IMR-90 (cell line): ENCODE measurements around the gene PCP2. TPM values are rescaled to one million over a fixed set of nuclear protein-coding genes. Genes with fewer than 3 reads are reported as not detected.

Experiments used
- ATAC-seq: fragments of 200-7000 bp; cut with Tn5 transposase; 2 replicates; pipeline ENCODE4 v1.9.1; 2020; ENCODE audit warnings: low read depth, mild to moderate bottlenecking, moderate library complexity
- BruUV-seq: library from RNA; stranded (reverse); fragments of 400-500 nt; replicated peaks from 2 replicates; lab custom pipeline; 2021; lab: Mats Ljungman, UMichigan
- CTCF ChIA-PET: fragments of 300-600 bp; formaldehyde crosslinking; extraction: SDS; loops from one replicate; lab custom pipeline; 2021; ENCODE audit warnings: antibody characterized with exemption; lab: Yijun Ruan, JAX
- POLR2A ChIA-PET: fragments of 300-600 bp; sonication (Branson Sonifier 250); formaldehyde crosslinking; loops from one replicate; lab custom pipeline; 2022; ENCODE audit warnings: antibody characterized with exemption; ENCODE audit not compliant: unreplicated experiment; lab: Charles Lee
- DNase-seq: peaks from one replicate; pipeline ENCODE4 v3.0.0; 2013
- H2AFZ ChIP-seq: replicated peaks from 2 replicates; pipeline ENCODE3; 2013; ENCODE audit warnings: low read length, mild to moderate bottlenecking; ENCODE audit not compliant: poor library complexity
- H2AK5ac ChIP-seq: 2 replicates; pipeline ENCODE4 v1.6.1; 2013; ENCODE audit warnings: low read depth, low read length, inconsistent platforms
- H2AK9ac ChIP-seq: replicated peaks from 2 replicates; pipeline ENCODE3; 2013; ENCODE audit warnings: mild to moderate bottlenecking, low read depth, low read length, moderate library complexity; ENCODE audit not compliant: poor library complexity
- H2BK120ac ChIP-seq: 2 replicates; pipeline ENCODE4 v1.6.1; 2013; ENCODE audit warnings: low read depth, low read length, inconsistent platforms
- H2BK15ac ChIP-seq: 3 replicates; pipeline ENCODE4 v1.6.1; 2013; ENCODE audit warnings: low read depth, low read length, inconsistent platforms
- H2BK20ac ChIP-seq: 2 replicates; pipeline ENCODE4 v1.6.1; 2013; ENCODE audit warnings: low read depth, mild to moderate bottlenecking, inconsistent platforms, low read length, moderate library complexity
- H2BK5ac ChIP-seq: 2 replicates; pipeline ENCODE4 v1.6.1; 2013; ENCODE audit warnings: mild to moderate bottlenecking, low read depth, low read length, inconsistent platforms; ENCODE audit not compliant: poor library complexity, severe bottlenecking
- H3K14ac ChIP-seq: replicated peaks from 2 replicates; pipeline ENCODE4 v1.6.1; 2013; ENCODE audit warnings: low read depth, low read length, inconsistent platforms
- H3K18ac ChIP-seq: 2 replicates; pipeline ENCODE4 v1.6.1; 2013; ENCODE audit warnings: low read depth, low read length, control low read depth
- H3K23ac ChIP-seq: 2 replicates; pipeline ENCODE4 v1.6.1; 2013; ENCODE audit warnings: low read depth, low read length, inconsistent platforms
- H3K27ac ChIP-seq: 2 replicates; pipeline ENCODE4 v1.5.1; 2013; ENCODE audit warnings: mild to moderate bottlenecking, control low read depth, low read length; ENCODE audit not compliant: insufficient read depth
- H3K27me3 ChIP-seq: 2 replicates; pipeline ENCODE4 v1.6.1; 2013; ENCODE audit warnings: low read length; ENCODE audit not compliant: control insufficient read depth, insufficient read depth
- H3K36me3 ChIP-seq: 2 replicates; pipeline ENCODE4 v1.6.1; 2013; ENCODE audit warnings: low read length, mixed read lengths; ENCODE audit not compliant: control insufficient read depth, insufficient read depth
- H3K4ac ChIP-seq: 2 replicates; pipeline ENCODE4 v1.6.1; 2013; ENCODE audit warnings: low read depth, low read length, inconsistent platforms
- H3K4me1 ChIP-seq: 2 replicates; pipeline ENCODE4 v1.6.1; 2013; ENCODE audit warnings: low read length, mixed read lengths; ENCODE audit not compliant: control insufficient read depth, insufficient read depth
- H3K4me2 ChIP-seq: 2 replicates; pipeline ENCODE4 v1.6.1; 2013; ENCODE audit warnings: low read depth, mild to moderate bottlenecking, control low read depth, low read length, moderate library complexity
- H3K4me3 ChIP-seq: 2 replicates; pipeline ENCODE4 v1.5.1; 2013; ENCODE audit warnings: low read depth, mild to moderate bottlenecking, control low read depth, low read length, moderate library complexity; ENCODE audit not compliant: insufficient read depth
- H3K56ac ChIP-seq: 2 replicates; pipeline ENCODE4 v1.6.1; 2013; ENCODE audit warnings: low read length, inconsistent platforms; ENCODE audit not compliant: insufficient read depth; ENCODE audit errors: extremely low read depth
- H3K79me1 ChIP-seq, 2 experiments: 2 replicates each; pipeline ENCODE4 v1.6.1; 2013; ENCODE audit warnings: low read length in 2 of 2, inconsistent platforms in 1 of 2, low read depth in 1 of 2
- H3K9ac ChIP-seq: 2 replicates; pipeline ENCODE4 v1.6.1; 2013; ENCODE audit warnings: low read depth, low read length, control low read depth
- H3K9me1 ChIP-seq: 2 replicates; pipeline ENCODE4 v1.6.1; 2013; ENCODE audit warnings: low read length, inconsistent platforms; ENCODE audit not compliant: insufficient read depth
- H3K9me3 ChIP-seq: 2 replicates; pipeline ENCODE4 v1.6.1; 2013; ENCODE audit warnings: low read length; ENCODE audit not compliant: control insufficient read depth, insufficient read depth
- H4K20me1 ChIP-seq: 2 replicates; pipeline ENCODE4 v1.6.1; 2013; ENCODE audit warnings: low read length, inconsistent platforms; ENCODE audit not compliant: insufficient read depth
- H4K5ac ChIP-seq: 2 replicates; pipeline ENCODE4 v1.6.1; 2013; ENCODE audit warnings: mild to moderate bottlenecking, low read depth, low read length, control low read depth
- H4K8ac ChIP-seq, 2 experiments: 2 replicates each; pipeline ENCODE4 v1.6.1; 2013; ENCODE audit warnings: low read depth in 2 of 2, low read length in 2 of 2, control low read depth in 1 of 2, inconsistent platforms in 1 of 2
- H4K91ac ChIP-seq: 2 replicates; pipeline ENCODE4 v1.6.1; 2013; ENCODE audit warnings: low read depth, low read length, inconsistent platforms; ENCODE audit not compliant: insufficient read depth
- BHLHE40 ChIP-seq: fragments of 150-350 bp; IDR thresholded peaks from 2 replicates; pipeline ENCODE4 v1.6.1; 2016; ENCODE audit warnings: mild to moderate bottlenecking, low read depth, low read length
- CEBPB ChIP-seq: IDR thresholded peaks from 2 replicates; pipeline ENCODE4 v1.6.1; 2012; ENCODE audit warnings: low read depth, low read length, improper control_type of control experiment
- FOS ChIP-seq: fragments of 150-350 bp; IDR thresholded peaks from 2 replicates; pipeline ENCODE4 v1.6.1; 2016; ENCODE audit warnings: low read depth, low read length
- POLR2A ChIP-seq: IDR thresholded peaks from 2 replicates; pipeline ENCODE4 v1.6.1; 2012; ENCODE audit warnings: mild to moderate bottlenecking, low read depth, low read length
- RCOR1 ChIP-seq: IDR thresholded peaks from 2 replicates; pipeline ENCODE4 v1.6.1; 2012; ENCODE audit warnings: mild to moderate bottlenecking, low read length, improper control_type of control experiment; ENCODE audit not compliant: insufficient replicate concordance
- WGBS, 2 experiments: methylation state at CpG; one replicate each; pipeline versions ENCODE4 v1.1.5 to v1.1.7; 2013; ENCODE audit warnings: missing lambda C conversion rate in 2 of 2; ENCODE audit not compliant: insufficient read length in 1 of 2; ENCODE audit errors: extremely low coverage in 2 of 2; 5-methylcytosine and 5-hydroxymethylcytosine counted together
- dilution Hi-C: fragments of 300-500 bp; cut with HindIII; formaldehyde crosslinking; loops from one replicate; pipeline ENCODE4 v1.14.3; 2018; ENCODE audit warnings: low sequenced_read_pairs; ENCODE audit not compliant: unreplicated experiment
- in situ Hi-C: fragments of 300-500 bp; cut with MboI; formaldehyde crosslinking; loops from 3 replicates; pipeline ENCODE4 v1.14.3; 2019; ENCODE audit warnings: low sequenced_read_pairs, inconsistent platforms, mixed read lengths
- intact Hi-C: fragments of 100-400 bp; cut with micrococcal nuclease; formaldehyde crosslinking; loops from 2 replicates; pipeline ENCODE4 v1.10.0; 2022
- polyA plus RNA-seq, 3 experiments: library from polyadenylated mRNA; depleted of rRNA; stranded (reverse); fragments of >200 nt; gene quantifications; 2 replicates each; pipeline ENCODE4 v1.2.3, GENCODE V29; 2012; ENCODE audit warnings: low replicate concordance in 1 of 3
- total RNA-seq: library from RNA; depleted of rRNA; stranded (reverse); fragments of >200 nt; gene quantifications from 2 replicates; pipeline ENCODE4 v1.2.3, GENCODE V29; 2012
- TF ChIP-seq, protein P1 (sequence below): conservative IDR thresholded peaks from 2 replicates; pipeline ENCODE4 v1.5.1; 2012; ENCODE audit warnings: mild to moderate bottlenecking, low read depth, low read length, improper control_type of control experiment

The PCP2 gene
- total and polyA plus RNA-seq, 2 of the 4 experiments (the other 2 are of a cell fraction) = not detected

DNA sequence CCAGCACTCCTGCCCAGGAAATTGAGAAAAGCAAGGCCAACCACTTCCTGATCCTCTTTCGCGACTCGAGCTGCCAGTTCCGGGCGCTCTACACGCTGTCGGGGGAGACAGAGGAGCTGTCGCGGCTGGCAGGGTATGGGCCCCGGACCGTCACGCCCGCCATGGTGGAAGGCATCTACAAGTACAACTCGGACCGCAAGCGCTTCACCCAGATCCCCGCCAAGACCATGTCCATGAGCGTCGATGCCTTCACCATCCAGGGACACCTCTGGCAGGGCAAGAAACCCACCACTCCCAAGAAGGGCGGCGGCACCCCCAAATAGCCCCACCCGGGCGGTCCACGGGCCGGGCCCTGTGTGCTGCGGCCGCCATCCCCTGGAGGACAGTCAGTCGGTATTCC lies 15.8 kb downstream of the PCP2 start:
- in situ Hi-C loops = no loop called here
- TF ChIP-seq RCOR1 (no peak), CEBPB (no peak), FOS (no peak), POLR2A (no peak), BHLHE40 (no peak)
- TF ChIP-seq, protein P1, sequence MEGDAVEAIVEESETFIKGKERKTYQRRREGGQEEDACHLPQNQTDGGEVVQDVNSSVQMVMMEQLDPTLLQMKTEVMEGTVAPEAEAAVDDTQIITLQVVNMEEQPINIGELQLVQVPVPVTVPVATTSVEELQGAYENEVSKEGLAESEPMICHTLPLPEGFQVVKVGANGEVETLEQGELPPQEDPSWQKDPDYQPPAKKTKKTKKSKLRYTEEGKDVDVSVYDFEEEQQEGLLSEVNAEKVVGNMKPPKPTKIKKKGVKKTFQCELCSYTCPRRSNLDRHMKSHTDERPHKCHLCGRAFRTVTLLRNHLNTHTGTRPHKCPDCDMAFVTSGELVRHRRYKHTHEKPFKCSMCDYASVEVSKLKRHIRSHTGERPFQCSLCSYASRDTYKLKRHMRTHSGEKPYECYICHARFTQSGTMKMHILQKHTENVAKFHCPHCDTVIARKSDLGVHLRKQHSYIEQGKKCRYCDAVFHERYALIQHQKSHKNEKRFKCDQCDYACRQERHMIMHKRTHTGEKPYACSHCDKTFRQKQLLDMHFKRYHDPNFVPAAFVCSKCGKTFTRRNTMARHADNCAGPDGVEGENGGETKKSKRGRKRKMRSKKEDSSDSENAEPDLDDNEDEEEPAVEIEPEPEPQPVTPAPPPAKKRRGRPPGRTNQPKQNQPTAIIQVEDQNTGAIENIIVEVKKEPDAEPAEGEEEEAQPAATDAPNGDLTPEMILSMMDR = no peak
- Histone ChIP-seq H2AK5ac (no peak overlapping the region), H3K27ac (no peak overlapping the region), H4K8ac (no peak overlapping the region), H3K9me3 (no peaks in the 10 kb centered on the region), H3K36me3 (peaks cover 42% of the 10 kb centered on the region), H3K18ac (no peak overlapping the region), H3K27me3 (no peaks in the 10 kb centered on the region), H3K23ac (no peak overlapping the region), H3K56ac (no peak overlapping the region), H4K91ac (no peak overlapping the region), H2BK15ac (no peak overlapping the region), H3K9me1 (no peaks in the 10 kb centered on the region), H4K20me1 (no peaks in the 10 kb centered on the region), H3K14ac (no peak overlapping the region), H3K4me3 (no peak overlapping the region), H2BK120ac (no peak overlapping the region), H3K4me1 (no peaks in the 10 kb centered on the region), H4K5ac (no peak overlapping the region), H3K4me2 (no peak overlapping the region), H2BK20ac (no peak overlapping the region), H2BK5ac (no peak overlapping the region), H2AK9ac (peak overlapping the region; percentile 16), H3K79me1 (no peaks in the 10 kb centered on the region), H3K9ac (no peak overlapping the region), H2AFZ (no peak overlapping the region), H3K4ac (no peak overlapping the region)
- ChIA-PET POLR2A (no interaction called here), CTCF (no interaction called here)
- intact Hi-C loops = no loop called here
- no TSS peak for BruUV-seq
- dilution Hi-C loops = no loop called here
- WGBS, 2 experiments = 92% methylated on average over 17 of the region's 28 CpGs; no CpG with 5 or more reads in 1 of the 2 experiments
- DNase-seq (no peak), ATAC-seq (no peak)
